Brain microvascular endothelial cell (primary cell): ENCODE measurements around the gene TMEM184B.

Source experiments
- DNase-seq: peaks from one replicate; pipeline ENCODE4 v3.0.0-alpha.2; 2020
- H3K27ac ChIP-seq: fragments of 250-450 bp; sonication (Bioruptor Pico); 2 replicates; pipeline ENCODE4 v1.5.1; 2020; ENCODE audit warnings: mild to moderate bottlenecking, moderate library complexity
- H3K27me3 ChIP-seq: fragments of 250-450 bp; sonication (Bioruptor Pico); replicated peaks from 2 replicates; pipeline ENCODE4 v1.5.1; 2020; ENCODE audit warnings: mild to moderate bottlenecking
- H3K36me3 ChIP-seq: fragments of 250-450 bp; sonication (Bioruptor Pico); replicated peaks from 2 replicates; pipeline ENCODE4 v1.5.1; 2020; ENCODE audit warnings: mild to moderate bottlenecking
- H3K4me3 ChIP-seq: 2 replicates; pipeline ENCODE4 v1.5.1; 2011; ENCODE audit warnings: low read depth, mild to moderate bottlenecking, control low read depth, low read length, moderate library complexity
- CTCF ChIP-seq: IDR thresholded peaks from 2 replicates; pipeline ENCODE4 v1.5.1; 2011; ENCODE audit warnings: low read depth, mild to moderate bottlenecking, moderate library complexity, low read length, control low read depth, inconsistent platforms; ENCODE audit errors: missing control alignments
- in situ Hi-C: cut with HindIII; loops from 2 replicates; pipeline ENCODE4 v1.10.0; 2017; ENCODE audit warnings: low sequenced_read_pairs, low pct_ligation_motif_present

TMEM184B gene

GRCh38 chr22:38260761-38261681 is 11.8 kb downstream of the TMEM184B start:
- Histone ChIP-seq H3K4me3 (no peak overlapping the region), H3K27me3 (no peaks in the 10 kb centered on the region), H3K27ac (no peak overlapping the region), H3K36me3 (peaks cover 14% of the 10 kb centered on the region)
- DNase-seq = no peak
- in situ Hi-C loops = no loop called here
- TF ChIP-seq CTCF = peak; percentile 49

- H3K36me3 ChIP-seq = peaks cover 13% of the 10 kb centered on the region
- no peak overlapping the region for H3K27ac ChIP-seq
- TF ChIP-seq CTCF = no peak
- no peak overlapping the region for H3K4me3 ChIP-seq
- DNase-seq = no peak
- no peaks in the 10 kb centered on the region for H3K27me3 ChIP-seq
- in situ Hi-C loops = no loop called here
Observed at GRCh38 chr22:38259370-38259769, 13.4 kb downstream of the TMEM184B start.

- Histone ChIP-seq H3K27ac (no peak overlapping the region), H3K4me3 (no peak overlapping the region), H3K27me3 (no peaks in the 10 kb centered on the region), H3K36me3 (peaks cover 8% of the 10 kb centered on the region)
- no peak for TF ChIP-seq CTCF
- in situ Hi-C loops = no loop called here
- peak; percentile 62 for DNase-seq
Observed at GRCh38 chr22:38258895-38259294, 13.9 kb downstream of the TMEM184B start.

- no peaks in the 10 kb centered on the region for H3K36me3 ChIP-seq
- H3K27ac ChIP-seq = peak overlapping the region; percentile 60
- no peak for TF ChIP-seq CTCF
- no peak for DNase-seq
- H3K4me3 ChIP-seq = no peak overlapping the region
- no peaks in the 10 kb centered on the region for H3K27me3 ChIP-seq
- in situ Hi-C loops = no loop called here
Observed at GRCh38 chr22:38257650-38258250, 15.1 kb downstream of the TMEM184B start.

- no peak for DNase-seq
- no peak overlapping the region for H3K4me3 ChIP-seq
- no peaks in the 10 kb centered on the region for H3K27me3 ChIP-seq
- no peak for TF ChIP-seq CTCF
- no peaks in the 10 kb centered on the region for H3K36me3 ChIP-seq
- peak overlapping the region; percentile 60 for H3K27ac ChIP-seq
- in situ Hi-C loops = no loop called here
Observed at GRCh38 chr22:38257181-38257580, 15.6 kb downstream of the TMEM184B start.
